ENCODE results near the gene FBXO42. TPM values are rescaled to one million over a fixed set of nuclear protein-coding genes. Genes with fewer than 3 reads are reported as not detected.

The FBXO42 gene
- total and polyA plus RNA-seq, 2 of the 13 experiments (the other 11 are each of a cell fraction or from before 2014, with no cell fraction given), result 7.6 to 17.5 TPM

DNA sequence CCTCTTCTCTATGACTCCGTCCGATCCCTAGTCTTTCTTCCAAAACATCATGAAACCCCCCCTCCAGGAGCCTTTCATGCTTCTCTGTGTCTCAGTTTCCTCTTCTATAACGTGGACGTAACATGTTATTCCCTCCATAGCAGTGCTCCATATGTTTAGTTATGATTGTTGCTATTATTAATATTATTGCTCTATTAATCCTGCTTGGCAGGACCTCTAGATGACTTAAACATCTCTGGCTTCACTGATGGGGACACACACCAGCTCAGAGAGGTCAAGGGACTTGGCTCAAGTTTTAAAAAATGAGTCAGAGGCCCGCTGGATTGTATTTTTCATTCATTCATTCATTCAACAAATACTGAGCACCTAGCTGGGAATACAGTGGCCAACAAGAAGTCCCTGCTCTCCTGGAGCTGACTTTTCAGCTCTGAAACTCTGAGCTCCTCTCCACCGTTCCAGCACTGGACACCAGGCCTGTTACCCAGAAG, 114.9 kb downstream of the FBXO42 start (continued):
- TF ChIP-seq PRDM10 (CRISPR knock-in tag; IDR thresholded peaks at IDR 0.05; ENCODE audit: low read depth) (no peak), ZNF235 (CRISPR knock-in tag; IDR thresholded peaks at IDR 0.05; ENCODE audit: borderline replicate concordance) (no peak), RFXAP (CRISPR knock-in tag; IDR thresholded peaks at IDR 0.05; ENCODE audit: borderline replicate concordance) (no peak), FOXP1 (IDR thresholded peaks at IDR 0.05) (no peak), FOXP1 (CRISPR knock-in tag; IDR thresholded peaks at IDR 0.05) (no peak), MIXL1 (CRISPR knock-in tag; IDR thresholded peaks at IDR 0.05) (no peak), ZNF124 (CRISPR knock-in tag; IDR thresholded peaks at IDR 0.05) (no peak), YEATS4 (CRISPR knock-in tag; IDR thresholded peaks at IDR 0.05; ENCODE audit: borderline replicate concordance) (no peak), YEATS2 (CRISPR knock-in tag; IDR thresholded peaks at IDR 0.05; ENCODE audit: borderline replicate concordance) (no peak), ZNF441 (CRISPR knock-in tag; IDR thresholded peaks at IDR 0.05; ENCODE audit: borderline replicate concordance) (0 out of 2 replicates have a peak, but pooled peaks have one; percentile 7), SMAD1 (CRISPR knock-in tag; IDR thresholded peaks at IDR 0.05; ENCODE audit: borderline replicate concordance, low read depth) (no peak), CTCF (CRISPR knock-in tag; IDR thresholded peaks at IDR 0.05) (no peak), RELA (CRISPR knock-in tag; IDR thresholded peaks at IDR 0.05) (no peak)
- TF ChIP-seq, protein P1, sequence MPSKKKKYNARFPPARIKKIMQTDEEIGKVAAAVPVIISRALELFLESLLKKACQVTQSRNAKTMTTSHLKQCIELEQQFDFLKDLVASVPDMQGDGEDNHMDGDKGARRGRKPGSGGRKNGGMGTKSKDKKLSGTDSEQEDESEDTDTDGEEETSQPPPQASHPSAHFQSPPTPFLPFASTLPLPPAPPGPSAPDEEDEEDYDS (CRISPR knock-in tag; IDR thresholded peaks at IDR 0.05), result no peak
- TF ChIP-seq, protein P2, sequence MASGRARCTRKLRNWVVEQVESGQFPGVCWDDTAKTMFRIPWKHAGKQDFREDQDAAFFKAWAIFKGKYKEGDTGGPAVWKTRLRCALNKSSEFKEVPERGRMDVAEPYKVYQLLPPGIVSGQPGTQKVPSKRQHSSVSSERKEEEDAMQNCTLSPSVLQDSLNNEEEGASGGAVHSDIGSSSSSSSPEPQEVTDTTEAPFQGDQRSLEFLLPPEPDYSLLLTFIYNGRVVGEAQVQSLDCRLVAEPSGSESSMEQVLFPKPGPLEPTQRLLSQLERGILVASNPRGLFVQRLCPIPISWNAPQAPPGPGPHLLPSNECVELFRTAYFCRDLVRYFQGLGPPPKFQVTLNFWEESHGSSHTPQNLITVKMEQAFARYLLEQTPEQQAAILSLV (CRISPR knock-in tag; IDR thresholded peaks at IDR 0.05; ENCODE audit: borderline replicate concordance), result 0 out of 2 replicates have a peak, but pooled peaks have one; percentile 15
- TF ChIP-seq, protein P3, sequence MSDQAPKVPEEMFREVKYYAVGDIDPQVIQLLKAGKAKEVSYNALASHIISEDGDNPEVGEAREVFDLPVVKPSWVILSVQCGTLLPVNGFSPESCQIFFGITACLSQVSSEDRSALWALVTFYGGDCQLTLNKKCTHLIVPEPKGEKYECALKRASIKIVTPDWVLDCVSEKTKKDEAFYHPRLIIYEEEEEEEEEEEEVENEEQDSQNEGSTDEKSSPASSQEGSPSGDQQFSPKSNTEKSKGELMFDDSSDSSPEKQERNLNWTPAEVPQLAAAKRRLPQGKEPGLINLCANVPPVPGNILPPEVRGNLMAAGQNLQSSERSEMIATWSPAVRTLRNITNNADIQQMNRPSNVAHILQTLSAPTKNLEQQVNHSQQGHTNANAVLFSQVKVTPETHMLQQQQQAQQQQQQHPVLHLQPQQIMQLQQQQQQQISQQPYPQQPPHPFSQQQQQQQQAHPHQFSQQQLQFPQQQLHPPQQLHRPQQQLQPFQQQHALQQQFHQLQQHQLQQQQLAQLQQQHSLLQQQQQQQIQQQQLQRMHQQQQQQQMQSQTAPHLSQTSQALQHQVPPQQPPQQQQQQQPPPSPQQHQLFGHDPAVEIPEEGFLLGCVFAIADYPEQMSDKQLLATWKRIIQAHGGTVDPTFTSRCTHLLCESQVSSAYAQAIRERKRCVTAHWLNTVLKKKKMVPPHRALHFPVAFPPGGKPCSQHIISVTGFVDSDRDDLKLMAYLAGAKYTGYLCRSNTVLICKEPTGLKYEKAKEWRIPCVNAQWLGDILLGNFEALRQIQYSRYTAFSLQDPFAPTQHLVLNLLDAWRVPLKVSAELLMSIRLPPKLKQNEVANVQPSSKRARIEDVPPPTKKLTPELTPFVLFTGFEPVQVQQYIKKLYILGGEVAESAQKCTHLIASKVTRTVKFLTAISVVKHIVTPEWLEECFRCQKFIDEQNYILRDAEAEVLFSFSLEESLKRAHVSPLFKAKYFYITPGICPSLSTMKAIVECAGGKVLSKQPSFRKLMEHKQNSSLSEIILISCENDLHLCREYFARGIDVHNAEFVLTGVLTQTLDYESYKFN (CRISPR knock-in tag; conservative IDR thresholded peaks at IDR 0.05), result no peak
- TF ChIP-seq, protein P4, sequence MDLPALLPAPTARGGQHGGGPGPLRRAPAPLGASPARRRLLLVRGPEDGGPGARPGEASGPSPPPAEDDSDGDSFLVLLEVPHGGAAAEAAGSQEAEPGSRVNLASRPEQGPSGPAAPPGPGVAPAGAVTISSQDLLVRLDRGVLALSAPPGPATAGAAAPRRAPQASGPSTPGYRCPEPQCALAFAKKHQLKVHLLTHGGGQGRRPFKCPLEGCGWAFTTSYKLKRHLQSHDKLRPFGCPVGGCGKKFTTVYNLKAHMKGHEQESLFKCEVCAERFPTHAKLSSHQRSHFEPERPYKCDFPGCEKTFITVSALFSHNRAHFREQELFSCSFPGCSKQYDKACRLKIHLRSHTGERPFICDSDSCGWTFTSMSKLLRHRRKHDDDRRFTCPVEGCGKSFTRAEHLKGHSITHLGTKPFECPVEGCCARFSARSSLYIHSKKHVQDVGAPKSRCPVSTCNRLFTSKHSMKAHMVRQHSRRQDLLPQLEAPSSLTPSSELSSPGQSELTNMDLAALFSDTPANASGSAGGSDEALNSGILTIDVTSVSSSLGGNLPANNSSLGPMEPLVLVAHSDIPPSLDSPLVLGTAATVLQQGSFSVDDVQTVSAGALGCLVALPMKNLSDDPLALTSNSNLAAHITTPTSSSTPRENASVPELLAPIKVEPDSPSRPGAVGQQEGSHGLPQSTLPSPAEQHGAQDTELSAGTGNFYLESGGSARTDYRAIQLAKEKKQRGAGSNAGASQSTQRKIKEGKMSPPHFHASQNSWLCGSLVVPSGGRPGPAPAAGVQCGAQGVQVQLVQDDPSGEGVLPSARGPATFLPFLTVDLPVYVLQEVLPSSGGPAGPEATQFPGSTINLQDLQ (CRISPR knock-in tag; IDR thresholded peaks at IDR 0.05), result no peak
